H1 (cell line): Measurements from ENCODE around the gene ZSCAN10. TPM values are rescaled to one million over a fixed set of nuclear protein-coding genes. Genes with fewer than 3 reads are reported as not detected.

Experiments
- CHD2 ChIP-seq: IDR thresholded peaks from 2 replicates; pipeline ENCODE4 v1.6.1; 2012; ENCODE audit warnings: low read length, improper control_type of control experiment
- TEAD4 ChIP-seq: IDR thresholded peaks from 2 replicates; pipeline ENCODE4 v1.6.1; 2012; ENCODE audit warnings: low read depth, low read length, inconsistent platforms, mixed read lengths
- polyA plus RNA-seq, 7 experiments: library from polyadenylated mRNA; depleted of rRNA in 3 of 7; stranded (reverse) in 5 of 7; unstranded in 2 of 7; fragments of >200 nt in 5 of 7; fragments of 200-250 nt in 2 of 7; gene quantifications; 1 replicate in 5 of 7; 2 replicates in 1 of 7; 4 replicates in 1 of 7; pipeline versions ENCODE4 v1.2.1 to v1.2.3, GENCODE V29; 2011 to 2013; ENCODE audit warnings: missing spikeins in 2 of 7, mixed read lengths in 2 of 7
- total RNA-seq: library from RNA; stranded (reverse); fragmentation: NEBNext Ultra II Directional; extraction: Animal tissue kit (Norgen Biotek cat#: 25700); gene quantifications from 2 replicates; pipeline ENCODE4 v1.2.1, GENCODE V29; 2021

ZSCAN10 gene
- total and polyA plus RNA-seq, 2 of the 8 experiments (the other 6 are each of a cell fraction or from before 2014, with no cell fraction given) = 209 to 314 TPM

GRCh38 chr16:3133844-3134243 is 34.8 kb upstream of the ZSCAN10 start (continued):
- no peak for TF ChIP-seq CHD2
- TF ChIP-seq TEAD4 = no peak
